Upper lobe of right lung (tissue), 1 donor: Measurements from ENCODE around the gene GPR55. TPM values are rescaled to one million over a fixed set of nuclear protein-coding genes. Genes with fewer than 3 reads are reported as not detected.

Experiments used
- ATAC-seq: fragments of 200-7000 bp; cut with Tn5 transposase; one replicate; pipeline ENCODE4 v1.9.1; 2020; ENCODE audit warnings: mild to moderate bottlenecking, moderate library complexity
- DNase-seq: peaks from one replicate; pipeline ENCODE4 v3.0.0-alpha.2; 2020
- H3K27ac ChIP-seq: fragments of 200-600 bp; one replicate; pipeline ENCODE4 v1.8.0; 2022
- H3K27me3 ChIP-seq: fragments of 200-600 bp; one replicate; pipeline ENCODE4 v1.8.0; 2022; ENCODE audit warnings: mild to moderate bottlenecking
- H3K36me3 ChIP-seq: fragments of 200-600 bp; one replicate; pipeline ENCODE4 v1.8.0; 2022
- H3K4me1 ChIP-seq: fragments of 200-600 bp; one replicate; pipeline ENCODE4 v1.8.0; 2022
- H3K4me3 ChIP-seq: fragments of 200-600 bp; one replicate; pipeline ENCODE4 v1.8.0; 2022; ENCODE audit warnings: mild to moderate bottlenecking
- H3K9me3 ChIP-seq: fragments of 200-600 bp; one replicate; pipeline ENCODE4 v1.8.0; 2022
- CTCF ChIP-seq: fragments of 200-600 bp; IDR thresholded peaks from one replicate; pipeline ENCODE4 v1.8.0; 2022; ENCODE audit warnings: antibody characterized with exemption
- intact Hi-C: fragments of 100-400 bp; cut with DNase I; formaldehyde crosslinking; loops from one replicate; pipeline ENCODE4 v1.11.0; 2022
- total RNA-seq: library from RNA; stranded (reverse); fragmentation: NEBNext Ultra II Directional; extraction: Animal tissue kit (Norgen Biotek cat#: 25700); gene quantifications from one replicate; pipeline ENCODE4 v1.2.1, GENCODE V29; 2021
- donor health status: DM: no; HTN: yes; CAD: no; lungs with severe emphysema.

GPR55 gene
- total RNA-seq, 1 donor from 2014 or later: 1.2 TPM

GRCh38 chr2:230863442-230864121, 61.5 kb downstream of the GPR55 start:
- no peaks in the 10 kb centered on the region for H3K36me3 ChIP-seq
- peaks cover 15% of the 10 kb centered on the region for H3K4me1 ChIP-seq
- intact Hi-C loops: no loop called here
- no peak overlapping the region for H3K4me3 ChIP-seq
- no peak for TF ChIP-seq CTCF
- ATAC-seq: no peak
- H3K27me3 ChIP-seq: peaks cover 19% of the 10 kb centered on the region
- DNase-seq: no peak
- H3K9me3 ChIP-seq: no peaks in the 10 kb centered on the region
- H3K27ac ChIP-seq: no peak overlapping the region

- no peak for TF ChIP-seq CTCF
- no peak for ATAC-seq
- H3K4me3 ChIP-seq: no peak overlapping the region
These were observed 62.0 kb downstream of the GPR55 start for GRCh38 chr2:230863031-230863430.

GRCh38 chr2:230862292-230862691, 62.8 kb downstream of the GPR55 start:
- ATAC-seq: no peak
- peaks cover 29% of the 10 kb centered on the region for H3K27me3 ChIP-seq
- TF ChIP-seq CTCF: no peak
- no peak for DNase-seq
- intact Hi-C loops: no loop called here
- H3K4me1 ChIP-seq: peaks cover 13% of the 10 kb centered on the region
- H3K27ac ChIP-seq: no peak overlapping the region
- H3K36me3 ChIP-seq: no peaks in the 10 kb centered on the region
- H3K9me3 ChIP-seq: no peaks in the 10 kb centered on the region
- H3K4me3 ChIP-seq: no peak overlapping the region

More at GRCh38 chr2:230863031-230863430, 62.0 kb downstream of the GPR55 start:
- no peak for DNase-seq
- H3K9me3 ChIP-seq: no peaks in the 10 kb centered on the region
- H3K27ac ChIP-seq: no peak overlapping the region
- no peaks in the 10 kb centered on the region for H3K36me3 ChIP-seq
- peaks cover 15% of the 10 kb centered on the region for H3K4me1 ChIP-seq
- intact Hi-C loops: no loop called here
- peaks cover 21% of the 10 kb centered on the region for H3K27me3 ChIP-seq

GRCh38 chr2:230861552-230862255, 63.3 kb downstream of the GPR55 start:
- Histone ChIP-seq H3K4me1 (peaks cover 9% of the 10 kb centered on the region), H3K36me3 (no peaks in the 10 kb centered on the region), H3K27me3 (peaks cover 33% of the 10 kb centered on the region), H3K4me3 (no peak overlapping the region), H3K9me3 (no peaks in the 10 kb centered on the region), H3K27ac (no peak overlapping the region)
- DNase-seq: no peak
- no peak for ATAC-seq
- intact Hi-C loops: no loop called here
- TF ChIP-seq CTCF: no peak

Other genes with a start within 250 kb of the GPR55 start
- gene CAB39, start 212.4 kb downstream of the GPR55 start, total RNA-seq: 78.9 TPM
- gene ITM2C, start 60.3 kb downstream of the GPR55 start, total RNA-seq: 25.0 TPM
- gene SPATA3, start 70.9 kb upstream of the GPR55 start, total RNA-seq: not detected
- 1.5 TPM for gene C2orf72, start 112.3 kb upstream of the GPR55 start, total RNA-seq
- gene PSMD1, start 131.6 kb upstream of the GPR55 start, total RNA-seq: 59.0 TPM
- gene HTR2B, start 199.8 kb upstream of the GPR55 start, total RNA-seq: 2.6 TPM